Skeletal muscle cell (primary cell): ENCODE data around the gene CT45A1.
"Not testable (repeated sequence)": the region's sequence is repeated elsewhere in the genome, so short reads cannot be mapped to it uniquely, and the experiment has no call there.

Experiments used
- DNase-seq: peaks from one replicate; pipeline ENCODE4 v3.0.0-alpha.2; 2010; ENCODE audit warnings: low read depth
- H3K4me3 ChIP-seq: 2 replicates; pipeline ENCODE4 v1.5.1; 2011; ENCODE audit warnings: low read depth, mild to moderate bottlenecking, control low read depth, low read length, moderate library complexity

Gene CT45A1

GRCh38 chrX:135713183-135713689 is at the start of gene CT45A1:
CT45A1 (plus strand) TSS chrX:135713639; CDS start chrX:135718941, 5,302 bp downstream.
- not testable (repeated sequence) for DNase-seq, H3K4me3 ChIP-seq

- not testable (repeated sequence) for H3K4me3 ChIP-seq
Measured at GRCh38 chrX:135672979-135673378, 40.5 kb upstream of the CT45A1 start.

GRCh38 chrX:135688137-135688536 is 25.3 kb upstream of the CT45A1 start:
- no peak for DNase-seq
- no peak overlapping the region for H3K4me3 ChIP-seq

More at GRCh38 chrX:135672979-135673378, 40.5 kb upstream of the CT45A1 start:
- DNase-seq: not testable (repeated sequence)

GRCh38 chrX:135695471-135695870 is 18.0 kb upstream of the CT45A1 start:
- H3K4me3 ChIP-seq: no peak overlapping the region
- no peak for DNase-seq

GRCh38 chrX:135697601-135698000 is 15.8 kb upstream of the CT45A1 start:
- no peak overlapping the region for H3K4me3 ChIP-seq
- DNase-seq: no peak

GRCh38 chrX:135698924-135699323 is 14.5 kb upstream of the CT45A1 start:
- no peak for DNase-seq
- H3K4me3 ChIP-seq: no peak overlapping the region

GRCh38 chrX:135707880-135708279 is 5.6 kb upstream of the CT45A1 start:
- DNase-seq: no peak

GRCh38 chrX:135713795-135714194 is 356 bp downstream of the CT45A1 start:
- H3K4me3 ChIP-seq: no peak overlapping the region
- no peak for DNase-seq

More at GRCh38 chrX:135707880-135708279, 5.6 kb upstream of the CT45A1 start:
- no peak overlapping the region for H3K4me3 ChIP-seq

- H3K4me3 ChIP-seq, DNase-seq: not testable (repeated sequence)
Measured at GRCh38 chrX:135734666-135735065, 21.2 kb downstream of the CT45A1 start.

- H3K4me3 ChIP-seq: no peak overlapping the region
- DNase-seq: no peak
Measured at GRCh38 chrX:135737366-135738071, 24.1 kb downstream of the CT45A1 start.

GRCh38 chrX:135740681-135741149 is 27.3 kb downstream of the CT45A1 start:
- no peak overlapping the region for H3K4me3 ChIP-seq
- no peak for DNase-seq

GRCh38 chrX:135741192-135741715 is 27.8 kb downstream of the CT45A1 start:
- DNase-seq: no peak
- no peak overlapping the region for H3K4me3 ChIP-seq

GRCh38 chrX:135744739-135745138 is 31.3 kb downstream of the CT45A1 start:
- not testable (repeated sequence) for H3K4me3 ChIP-seq

GRCh38 chrX:135768091-135768490 is 54.7 kb downstream of the CT45A1 start, which contains the start of gene CT45A3:
CT45A3 (minus strand) TSS chrX:135768191; CDS start chrX:135764444, 3,747 bp downstream.
- H3K4me3 ChIP-seq, DNase-seq: not testable (repeated sequence)

More at GRCh38 chrX:135744739-135745138, 31.3 kb downstream of the CT45A1 start:
- DNase-seq: not testable (repeated sequence)
